Fibroblast of skin of abdomen (primary cell): ENCODE data around the gene GPSM1.

Experiments used
- DNase-seq: peaks from one replicate; pipeline ENCODE4 v3.0.0-alpha.2; 2013

GPSM1 gene

GRCh38 chr9:136305804-136306203, 21.5 kb upstream of the GPSM1 start:
- DNase-seq, result no peak

GRCh38 chr9:136306211-136307208, 20.8 kb upstream of the GPSM1 start:
- peak; percentile 13 for DNase-seq

- DNase-seq, result no peak
Measured at GRCh38 chr9:136307215-136307750, 20.1 kb upstream of the GPSM1 start.

GRCh38 chr9:136308006-136308701, 19.2 kb upstream of the GPSM1 start:
- no peak for DNase-seq

- DNase-seq, result no peak
Measured at GRCh38 chr9:136308702-136309053, 18.7 kb upstream of the GPSM1 start.

GRCh38 chr9:136309101-136309801, 18.1 kb upstream of the GPSM1 start:
- no peak for DNase-seq

- no peak for DNase-seq
Measured at GRCh38 chr9:136309806-136310220, 17.5 kb upstream of the GPSM1 start.

GRCh38 chr9:136310273-136311030, 16.9 kb upstream of the GPSM1 start:
- DNase-seq, result no peak

- no peak for DNase-seq
Measured at GRCh38 chr9:136311051-136312008, 16.0 kb upstream of the GPSM1 start.

- no peak for DNase-seq
Measured at GRCh38 chr9:136312009-136312375, 15.3 kb upstream of the GPSM1 start.

GRCh38 chr9:136312436-136312835, 14.9 kb upstream of the GPSM1 start:
- peak; percentile 56 for DNase-seq

GRCh38 chr9:136313111-136314055, 14.0 kb upstream of the GPSM1 start:
- no peak for DNase-seq

- no peak for DNase-seq
Measured at GRCh38 chr9:136314056-136314416, 13.3 kb upstream of the GPSM1 start.

GRCh38 chr9:136314944-136315343, 12.4 kb upstream of the GPSM1 start:
- DNase-seq, result no peak

- DNase-seq, result no peak
Measured at GRCh38 chr9:136316271-136316751, 11.0 kb upstream of the GPSM1 start.

- no peak for DNase-seq
Measured at GRCh38 chr9:136316896-136317676, 10.3 kb upstream of the GPSM1 start.

GRCh38 chr9:136317695-136318094, 9.6 kb upstream of the GPSM1 start:
- DNase-seq, result no peak

- DNase-seq, result no peak
Measured at GRCh38 chr9:136318111-136318775, 9.1 kb upstream of the GPSM1 start.
